NCI-H187 (cell line): ENCODE data around the gene CAMK1G.

ENCODE experiments used
- DNase-seq, 2 experiments: peaks; one replicate each; lab custom pipeline; 2025; lab: John Stamatoyannopoulos, UW

Gene CAMK1G

DNA sequence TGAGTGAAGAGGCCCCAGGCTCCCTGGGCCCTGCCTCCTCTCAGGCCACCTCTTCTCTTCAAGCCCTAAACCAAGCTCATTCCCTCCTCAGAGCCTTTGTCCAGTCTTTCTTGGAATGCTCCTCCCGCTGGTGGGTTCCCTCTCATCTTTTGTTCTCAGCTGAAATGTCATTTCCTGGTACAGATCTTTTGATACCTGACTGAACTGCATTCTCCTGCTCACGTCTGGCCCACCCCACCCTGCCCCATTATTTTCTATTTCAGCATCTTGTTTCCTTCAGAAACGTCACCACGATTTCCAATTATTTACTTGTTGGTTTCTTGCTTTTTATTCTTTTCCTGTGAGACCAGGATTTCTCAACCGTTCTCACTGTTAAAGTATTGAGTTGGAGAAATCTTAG is 52.3 kb downstream of the CAMK1G start:
- no peak for DNase-seq

DNA sequence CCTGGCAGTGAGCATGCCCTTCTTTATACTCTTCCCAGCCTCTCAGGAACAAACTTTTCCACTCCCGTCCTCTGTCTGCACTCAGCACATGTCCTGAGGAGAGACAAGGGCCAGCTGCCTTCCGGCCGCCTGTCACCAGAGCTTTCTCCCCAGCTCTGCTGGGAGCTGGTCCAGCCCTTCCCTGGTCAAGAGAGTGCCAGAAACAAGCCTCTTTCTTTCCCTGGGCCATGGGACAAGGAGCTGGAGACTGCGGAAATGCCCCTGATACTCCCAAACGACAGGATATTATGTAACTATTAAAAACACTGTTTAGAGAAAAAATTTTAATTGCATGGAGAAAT is 58.3 kb downstream of the CAMK1G start:
- no peak for DNase-seq

DNA sequence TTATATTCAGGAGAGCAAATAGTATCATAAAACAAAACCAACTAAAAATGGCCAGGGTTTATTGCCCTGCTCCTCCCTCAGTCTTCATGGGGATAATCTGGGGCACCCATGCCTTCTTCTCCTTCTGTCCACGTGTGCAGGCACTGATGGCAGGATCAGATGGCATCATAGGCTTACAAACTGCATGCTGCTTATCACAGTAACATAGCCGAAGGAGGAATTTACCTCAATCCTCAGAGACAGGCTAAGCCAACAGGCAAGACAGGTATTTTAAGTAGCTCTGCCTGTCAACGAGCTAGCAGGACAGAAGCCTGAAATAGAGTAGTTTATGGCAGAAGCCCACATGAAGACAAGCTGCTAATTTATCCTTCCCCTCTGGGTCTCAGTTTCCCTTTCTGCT is 59.3 kb downstream of the CAMK1G start:
- DNase-seq = no peak

DNA sequence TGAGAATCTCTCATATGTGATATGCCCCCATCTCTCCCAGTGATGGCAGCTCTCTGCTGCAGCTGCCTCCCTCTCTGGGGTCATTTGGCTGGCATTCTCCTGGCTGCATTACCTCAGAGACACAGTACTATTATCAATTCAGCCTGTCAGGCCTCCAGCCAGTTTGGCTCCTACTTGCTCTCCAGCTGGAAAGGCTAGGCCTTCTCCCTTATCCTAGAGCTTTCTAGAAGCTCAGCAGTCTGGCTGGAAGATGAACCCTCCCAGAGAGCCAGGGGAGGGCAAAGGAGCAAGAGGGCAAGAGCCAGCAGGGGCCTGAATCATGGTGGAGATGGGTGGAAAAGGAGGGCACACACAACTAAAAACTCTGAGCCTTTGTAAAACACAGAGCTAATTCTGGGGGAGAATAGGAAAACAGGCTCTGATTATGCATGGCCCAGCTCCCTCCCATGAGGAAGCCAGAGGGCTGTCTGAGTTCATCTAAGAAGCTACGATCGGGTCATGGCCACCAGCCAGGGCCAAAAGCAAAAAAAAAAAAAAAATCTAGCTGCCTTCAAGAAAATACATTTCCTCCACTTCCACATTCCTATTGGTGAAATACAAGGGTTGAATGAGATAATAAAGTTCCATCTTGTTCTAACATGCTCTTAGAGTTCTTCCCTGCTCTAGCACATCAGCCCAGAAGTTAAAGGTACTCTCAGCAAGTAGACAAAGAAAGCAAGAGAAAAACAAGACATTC is 59.9 kb downstream of the CAMK1G start:
- DNase-seq = no peak

DNA sequence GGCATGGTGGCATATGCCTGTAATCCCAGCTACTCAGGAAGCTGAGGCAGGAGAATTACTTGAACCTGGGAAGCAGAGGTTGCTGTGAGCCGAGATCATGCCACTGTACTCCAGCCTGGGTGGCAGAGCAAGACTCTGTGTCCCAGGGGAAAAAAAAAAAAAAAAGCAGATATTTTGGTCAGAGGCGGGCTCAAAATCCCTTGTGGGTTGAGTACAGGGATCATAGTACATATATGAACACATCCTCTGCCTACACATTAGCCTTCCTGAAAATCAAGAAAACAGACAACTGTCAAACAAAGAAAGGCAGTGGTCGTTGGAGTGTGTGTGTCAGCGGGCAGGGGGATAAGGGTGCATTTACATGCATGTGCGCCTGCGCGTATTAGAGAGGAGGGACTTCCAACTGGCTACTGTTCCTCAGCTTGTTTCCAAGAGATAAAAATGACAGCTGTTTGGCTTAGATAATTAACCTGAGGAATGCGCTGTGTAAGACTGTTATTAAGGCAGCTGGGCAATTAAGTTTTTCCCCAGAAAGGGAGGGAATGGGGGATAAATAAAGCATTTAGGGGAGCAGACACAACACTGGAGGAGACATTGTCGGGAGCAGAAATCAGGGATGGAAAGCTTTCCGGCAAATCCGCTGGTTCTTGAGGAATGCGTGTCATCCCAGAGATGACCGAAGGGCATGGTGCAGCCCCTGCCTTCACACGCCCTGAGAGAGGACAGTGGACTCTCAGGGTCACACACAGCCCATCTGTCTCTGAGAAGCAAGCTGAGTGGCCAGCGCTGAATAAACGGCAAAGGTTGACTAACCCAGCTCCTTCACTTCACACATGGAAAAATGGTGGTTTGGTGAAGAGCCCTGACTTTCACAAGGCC is 62.3 kb downstream of the CAMK1G start:
- no peak for DNase-seq

DNA sequence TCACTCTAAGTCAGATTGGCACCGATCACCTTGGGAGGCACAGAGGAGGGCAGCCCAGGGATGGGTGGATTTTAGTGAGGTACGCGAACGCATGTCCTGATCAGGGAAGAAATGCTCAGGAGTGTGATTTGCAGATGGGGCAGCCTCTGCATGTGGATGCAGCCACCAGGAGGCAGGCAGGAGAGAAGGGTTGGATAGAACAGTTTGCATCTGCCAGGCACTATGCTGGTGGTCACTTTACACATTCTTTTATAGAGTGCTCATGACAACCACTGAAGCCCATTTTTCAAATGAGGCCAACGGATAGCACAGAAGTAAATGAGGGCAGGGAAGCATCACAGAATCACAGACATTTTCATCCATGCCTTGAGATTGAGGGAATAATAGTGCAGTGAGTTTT is 63.0 kb downstream of the CAMK1G start:
- DNase-seq = no peak

DNA sequence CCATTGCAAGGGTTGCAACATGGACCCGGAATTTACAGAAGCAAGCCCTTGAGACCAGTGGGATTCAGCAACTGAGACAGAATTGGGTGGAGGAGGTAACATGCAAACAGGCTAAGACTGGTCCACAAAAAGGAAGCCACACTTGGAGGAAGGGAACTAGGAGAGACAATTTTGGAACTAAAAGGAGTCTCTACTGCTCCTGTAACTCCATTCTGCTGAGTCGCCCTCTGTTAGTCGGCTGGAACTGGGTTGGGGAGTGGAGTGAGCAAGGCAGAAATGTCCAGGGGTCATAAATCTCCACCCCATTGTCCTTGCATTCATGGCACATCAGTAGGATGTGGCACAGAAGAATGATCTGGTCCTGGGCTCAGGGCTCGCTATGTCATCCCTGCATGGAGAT is 63.6 kb downstream of the CAMK1G start:
- no peak for DNase-seq

DNA sequence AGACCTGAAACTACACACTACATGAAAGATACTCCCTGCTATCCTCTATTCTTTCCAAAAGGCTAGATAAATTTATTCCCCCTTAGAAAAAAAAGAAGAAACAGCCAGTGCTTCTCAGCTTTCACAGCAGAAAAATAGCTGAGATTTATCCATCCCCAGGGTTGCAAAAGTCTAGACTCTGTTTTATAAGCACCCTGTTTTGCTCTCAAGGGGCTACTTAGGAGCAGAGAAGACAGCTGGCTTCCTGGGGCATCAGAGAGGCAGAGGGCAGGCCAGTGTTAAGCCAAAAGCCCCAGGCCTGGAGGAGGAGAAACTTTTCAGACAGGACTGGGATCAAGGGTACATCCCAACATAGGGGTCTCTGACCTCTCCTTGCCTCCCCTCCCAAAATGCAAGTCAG is 64.8 kb downstream of the CAMK1G start:
- DNase-seq = no peak

DNA sequence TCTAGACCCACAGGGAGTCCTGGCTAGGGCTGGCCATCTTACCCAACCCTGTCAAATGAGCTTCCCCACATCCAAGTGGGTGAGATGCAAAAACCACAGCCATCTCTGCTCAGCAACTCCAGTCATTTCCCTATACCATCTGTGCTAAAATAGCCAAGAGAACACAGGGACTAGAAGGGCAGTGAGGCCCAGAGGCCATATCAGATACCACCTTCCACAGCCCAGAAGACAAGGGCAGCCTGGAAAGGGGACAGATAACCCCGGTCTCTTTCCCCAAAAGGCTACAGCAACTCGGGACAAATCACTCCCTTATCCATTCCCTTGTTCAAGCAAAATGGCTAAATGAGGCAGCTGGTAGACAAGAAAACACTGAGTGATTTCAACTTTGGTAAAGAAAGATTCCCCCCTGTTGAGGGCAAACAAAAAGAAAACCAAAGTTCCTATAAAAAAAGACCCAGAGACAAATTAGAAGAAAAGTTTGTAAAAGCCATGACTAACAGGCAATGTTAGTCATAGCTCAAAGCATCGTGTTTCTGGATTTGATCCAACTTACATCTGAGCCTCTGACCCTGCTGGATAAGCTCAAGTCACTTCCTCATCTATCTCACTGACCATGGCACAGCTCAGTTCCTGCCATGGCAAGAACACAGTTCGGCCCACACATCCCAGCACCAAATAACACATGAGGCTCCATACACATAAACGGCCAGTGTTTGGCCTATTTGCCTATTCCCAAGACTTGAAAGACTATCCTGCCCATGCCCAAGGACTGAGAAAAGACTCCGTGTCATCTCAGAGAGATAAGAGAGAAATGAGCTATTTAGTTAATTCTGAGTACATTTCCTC is 65.6 kb downstream of the CAMK1G start:
- no peak for DNase-seq

DNA sequence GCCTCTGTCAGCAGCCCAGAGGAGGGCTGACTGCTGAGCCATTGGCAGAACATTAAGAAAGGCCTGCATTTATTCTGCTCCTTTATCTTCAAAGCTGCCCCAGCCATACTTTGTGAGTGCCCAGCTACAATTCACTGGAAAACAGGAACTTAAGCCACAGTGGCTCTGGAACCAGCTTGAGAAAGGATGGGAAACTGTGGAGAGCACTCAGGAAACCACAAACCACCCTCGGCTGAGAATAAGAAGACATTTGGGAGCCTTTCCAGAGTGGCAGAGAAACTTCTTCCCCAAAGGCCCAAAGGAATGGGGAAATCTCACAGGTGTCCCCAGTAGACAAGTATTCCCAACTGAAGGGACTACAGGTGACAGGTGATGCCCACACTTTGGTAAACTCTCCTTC is 66.9 kb downstream of the CAMK1G start:
- DNase-seq = no peak

DNA sequence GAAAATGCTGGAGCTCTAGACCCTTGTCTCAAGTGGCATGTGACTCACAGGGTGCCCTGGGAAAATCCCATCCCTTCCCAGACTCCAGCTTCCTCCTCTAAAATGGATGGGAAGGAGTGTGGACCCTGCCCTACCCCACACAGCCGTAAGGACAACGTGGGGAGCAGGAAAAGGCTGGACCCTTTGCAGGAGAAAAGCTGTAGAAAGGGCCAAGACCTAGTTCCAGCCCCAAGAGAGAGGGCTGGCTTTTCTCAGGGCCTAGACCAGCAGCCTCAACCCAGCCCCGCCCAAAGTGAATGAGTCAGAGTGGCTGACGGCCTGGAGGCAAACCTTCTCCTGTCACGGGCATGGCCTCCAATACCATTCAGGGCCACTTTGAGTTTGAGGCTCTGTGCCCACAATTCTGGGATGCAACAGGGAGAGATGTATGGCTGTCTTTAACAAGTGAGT is 67.6 kb downstream of the CAMK1G start:
- no peak for DNase-seq

DNA sequence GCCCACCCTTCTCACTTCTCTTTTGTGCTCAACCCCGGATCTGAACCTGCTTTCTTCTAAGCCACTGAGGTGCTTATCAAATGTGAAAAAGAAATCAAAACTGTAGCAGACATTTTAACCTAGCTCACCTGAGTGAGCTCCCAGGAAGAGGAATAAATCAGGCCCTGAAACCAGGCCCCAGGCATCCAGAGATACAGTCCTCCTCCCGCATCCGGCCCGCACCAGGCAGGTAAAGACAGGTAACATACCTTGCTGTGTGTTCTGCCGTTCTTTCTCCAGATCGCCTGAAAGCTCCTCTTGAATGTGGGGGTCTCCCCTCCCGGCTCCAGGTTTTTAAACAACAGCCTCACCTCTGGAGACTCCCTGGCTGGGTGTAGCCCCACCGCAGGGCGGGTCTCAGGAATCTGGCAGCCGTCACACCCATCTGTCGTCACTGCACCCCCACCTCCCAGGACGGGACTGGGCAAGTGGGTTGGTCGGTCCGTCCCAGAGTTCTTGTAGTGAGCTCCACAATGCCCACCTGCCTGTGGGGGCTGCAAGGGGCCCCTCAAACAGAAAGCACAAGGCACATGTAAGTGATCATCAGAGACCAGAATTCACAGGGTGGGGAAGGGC is 68.7 kb downstream of the CAMK1G start, which contains the start of gene LAMB3:
Gene LAMB3 (minus strand): TSS at position 305 of the 615 bp plus-strand sequence. CDS start 1,481 bp downstream, outside the sequence.
- DNase-seq = no peak

DNA sequence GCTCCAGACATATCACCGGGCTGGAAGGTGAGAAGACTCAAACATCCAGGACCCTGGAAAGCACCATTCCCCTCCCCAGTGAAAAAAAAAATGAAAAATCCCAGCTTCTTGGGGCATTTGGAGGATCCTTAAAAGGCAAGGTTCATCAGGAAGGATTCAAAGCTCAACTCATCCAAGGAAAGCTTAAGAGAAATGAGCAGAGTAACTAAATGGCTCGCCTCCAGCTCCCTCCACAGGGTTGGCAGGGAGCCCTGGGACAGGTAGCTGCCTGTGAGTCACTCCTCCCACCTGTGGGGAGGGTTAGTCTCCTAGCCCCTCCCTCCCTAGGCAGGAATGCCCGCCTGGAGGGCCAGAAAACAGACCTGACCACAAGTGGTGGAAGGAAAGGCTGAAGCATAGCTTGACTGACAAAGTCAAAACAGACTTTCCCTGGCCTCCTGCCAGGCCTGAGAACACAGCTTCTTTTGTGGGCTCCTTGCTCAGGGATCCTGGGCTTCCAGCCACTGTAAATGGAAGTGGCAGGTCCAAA is 69.4 kb downstream of the CAMK1G start:
- peak; percentile 5 to 57 for DNase-seq

DNA sequence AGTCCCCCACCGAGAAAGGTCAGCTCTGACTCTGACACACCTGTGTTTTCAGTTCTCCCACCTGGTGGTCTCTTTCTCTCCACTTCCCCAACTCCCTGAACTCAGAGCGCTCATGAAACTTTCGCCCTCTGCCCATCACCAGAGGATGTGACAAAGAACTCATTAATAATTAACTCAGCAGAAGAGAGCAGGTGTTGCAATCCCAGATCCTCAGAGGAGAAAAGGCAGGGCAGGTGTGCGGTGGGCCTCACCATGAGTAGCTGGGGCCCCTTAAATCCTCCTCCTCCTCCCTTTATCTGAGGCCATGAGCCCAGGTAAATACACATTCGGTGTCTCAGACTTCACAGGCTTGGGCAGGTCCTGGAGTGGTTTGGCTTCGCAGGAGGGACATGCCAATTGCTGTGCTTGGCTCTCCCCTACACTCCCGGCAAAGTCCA is 70.4 kb downstream of the CAMK1G start:
- no peak for DNase-seq

DNA sequence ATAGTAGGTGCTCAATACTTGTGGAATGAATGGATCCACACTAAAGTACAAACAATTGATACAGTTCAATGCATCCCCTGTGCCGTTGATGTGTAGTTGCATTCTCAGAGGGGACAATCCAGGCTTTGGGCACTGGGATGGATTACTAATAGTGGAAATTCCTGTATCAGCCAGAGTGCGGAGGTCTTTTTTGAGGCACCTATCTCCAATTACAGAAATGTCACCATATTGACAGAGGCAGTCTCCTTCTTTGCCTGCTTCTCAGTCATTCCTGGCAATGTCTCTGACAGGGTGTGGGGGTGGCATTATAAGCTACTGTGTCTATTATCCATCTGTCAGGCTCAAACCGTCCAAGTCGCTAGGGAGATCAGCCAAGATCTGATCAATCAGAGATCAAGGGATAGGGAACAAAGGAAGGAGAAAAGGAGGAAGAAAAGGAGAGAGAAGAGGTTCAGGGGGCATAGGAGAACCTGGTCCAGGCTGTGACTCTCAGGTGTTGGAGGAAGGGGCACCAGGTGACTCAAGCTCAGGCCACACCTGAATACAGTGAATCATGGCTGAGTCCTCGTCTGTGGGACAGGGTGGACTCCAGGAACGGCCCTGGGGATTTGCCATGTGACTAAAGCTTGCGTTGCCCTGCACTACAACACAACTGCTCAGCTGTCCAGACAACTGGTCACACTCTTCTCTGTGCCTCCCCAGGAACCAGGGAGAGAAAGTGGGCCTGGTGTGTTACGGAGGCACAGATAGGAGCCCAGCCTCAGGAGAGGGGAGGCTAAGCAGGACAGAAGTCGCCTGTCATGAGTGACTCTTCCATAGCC is 72.1 kb downstream of the CAMK1G start:
- no peak for DNase-seq

DNA sequence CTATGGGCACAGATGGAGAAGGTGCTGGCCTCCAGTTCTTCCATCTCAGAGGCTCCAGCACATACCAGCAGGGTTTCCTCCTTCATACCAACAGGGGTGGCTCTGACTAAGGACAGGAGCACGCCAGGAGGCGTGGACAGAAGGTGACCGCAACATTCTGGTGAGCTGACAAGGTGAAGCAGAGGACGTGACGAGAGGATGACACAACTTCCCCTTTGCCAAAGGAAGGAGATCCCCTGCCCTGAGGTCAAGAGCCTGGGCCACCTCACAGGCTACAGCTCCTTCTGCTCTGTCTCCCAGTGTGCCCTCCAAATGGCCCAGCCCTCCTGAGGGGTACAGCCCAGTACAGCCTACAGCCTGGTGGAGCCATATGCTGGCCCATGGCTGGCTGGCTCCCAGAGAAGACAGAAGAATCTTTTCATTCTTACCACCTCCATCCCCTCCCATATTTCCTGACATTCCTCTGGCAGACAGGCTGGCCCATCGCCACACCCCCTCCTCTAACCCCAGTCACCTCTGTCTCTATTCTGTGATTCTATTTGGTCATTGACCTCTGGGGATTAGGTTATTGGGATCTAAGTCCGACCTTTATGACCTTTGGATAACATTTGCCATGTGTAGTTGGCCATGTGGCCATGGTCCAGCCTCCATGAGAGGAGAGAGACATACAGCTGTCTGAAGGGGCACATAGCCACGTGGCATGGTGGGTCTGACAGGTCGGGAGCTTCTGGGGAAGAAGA is 73.8 kb downstream of the CAMK1G start:
- DNase-seq = no peak

DNA sequence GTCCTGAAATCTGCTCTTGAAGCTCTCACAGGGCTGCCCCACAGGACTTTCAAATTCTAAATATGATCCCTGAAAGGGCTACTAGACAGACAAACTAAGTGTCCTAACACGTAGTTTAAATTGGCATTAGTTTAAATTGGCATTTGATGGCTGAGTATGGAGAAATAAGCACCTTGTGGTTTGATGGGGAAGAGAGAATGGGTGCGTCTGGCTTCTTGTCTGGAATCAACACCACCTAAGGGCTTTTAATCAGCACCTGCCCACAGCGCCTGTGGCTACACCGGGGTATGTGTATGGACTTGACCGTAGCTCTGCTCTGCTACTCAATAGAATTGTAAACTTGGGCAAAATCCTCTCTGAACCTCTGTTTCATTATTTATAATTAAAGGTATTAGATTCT is 74.4 kb downstream of the CAMK1G start:
- DNase-seq = no peak

DNA sequence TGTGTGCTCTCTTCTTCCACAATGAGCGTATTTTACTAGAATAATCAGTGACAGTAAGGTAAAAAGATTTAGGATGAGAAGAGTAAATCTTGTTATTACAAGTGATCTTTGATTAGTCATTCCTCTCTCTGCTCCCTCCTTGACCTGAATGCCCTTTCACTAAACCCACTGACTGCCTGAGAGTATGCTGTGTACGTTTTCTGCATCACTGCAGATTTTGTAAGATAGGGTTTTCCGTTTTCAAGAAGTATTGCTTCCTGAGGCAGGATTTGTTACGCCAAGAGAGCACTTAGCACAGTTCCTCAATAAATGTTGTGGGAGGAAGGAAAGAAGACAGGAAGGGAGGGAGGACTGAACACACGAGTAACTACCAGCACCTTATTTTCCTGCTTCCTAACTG is 76.4 kb downstream of the CAMK1G start:
- no peak for DNase-seq

DNA sequence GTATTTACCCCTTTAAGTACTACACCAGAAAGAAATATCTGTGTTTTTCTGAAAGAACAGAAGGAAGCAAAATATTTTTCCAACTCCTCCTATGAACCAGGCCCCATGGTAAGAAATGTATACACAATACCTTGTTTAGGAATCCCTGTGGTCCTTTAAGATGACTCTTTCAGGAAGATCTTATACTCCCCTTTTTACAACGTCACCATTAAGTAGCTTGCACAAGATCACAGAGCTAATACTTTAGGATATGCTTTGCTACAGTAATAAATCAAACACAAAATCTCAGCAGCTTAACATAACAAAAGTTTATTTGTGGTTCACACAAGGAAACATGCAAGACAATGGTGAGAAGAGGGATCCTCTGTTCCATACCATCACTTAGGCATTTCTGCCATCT is 77.6 kb downstream of the CAMK1G start:
- no peak for DNase-seq

DNA sequence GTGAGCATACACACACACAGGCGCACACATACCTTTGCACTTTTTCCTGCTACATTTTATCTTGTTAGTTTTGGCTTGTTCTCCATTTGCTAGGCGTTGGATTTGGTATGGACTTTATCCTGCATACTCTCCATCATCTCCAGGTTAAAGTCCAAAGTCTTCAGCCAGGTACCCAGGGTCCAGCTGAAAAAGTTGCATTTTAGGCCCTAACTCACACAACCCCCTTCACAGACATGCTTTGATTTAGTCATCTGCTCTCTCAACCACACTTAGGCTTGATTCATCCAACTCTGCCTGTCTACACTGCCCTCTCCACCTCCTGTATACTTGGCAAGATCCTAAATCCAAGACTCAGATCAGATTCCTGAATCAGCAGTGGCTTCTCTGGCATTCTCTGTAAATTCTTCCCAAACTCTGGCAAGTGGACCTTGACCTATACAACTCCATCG is 79.4 kb downstream of the CAMK1G start:
- no peak for DNase-seq
